Neural cell (in vitro differentiated cells): ENCODE results near the gene WDR70. TPM values are rescaled to one million over a fixed set of nuclear protein-coding genes. Genes with fewer than 3 reads are reported as not detected.

Experiments
- H2AFZ ChIP-seq: fragments of 200-600, 300-800 bp; sonication (generic), shearing (Covaris generic); 2 replicates; pipeline ENCODE4 v1.6.0; 2014; ENCODE audit warnings: low read depth, mild to moderate bottlenecking, antibody characterized with exemption, low read length, moderate library complexity
- H3F3A ChIP-seq: fragments of 200-600 bp; shearing (Covaris generic); 2 replicates; pipeline ENCODE4 v1.6.1; 2016; ENCODE audit warnings: mild to moderate bottlenecking, moderate library complexity, mixed read lengths, antibody characterized with exemption, low read length; ENCODE audit not compliant: insufficient read depth, poor library complexity, severe bottlenecking
- H3K27ac ChIP-seq: fragments of 200-600, 300-800 bp; sonication (generic), shearing (Covaris generic); 2 replicates; pipeline ENCODE4 v1.5.1; 2014; ENCODE audit warnings: mild to moderate bottlenecking, low read length, moderate library complexity
- H3K27me3 ChIP-seq: fragments of 300-800, 200-600 bp; sonication (generic), shearing (Covaris generic); 2 replicates; pipeline ENCODE4 v1.6.0; 2014; ENCODE audit warnings: mild to moderate bottlenecking, low read depth, low read length, moderate library complexity; ENCODE audit not compliant: insufficient read depth
- H3K36me3 ChIP-seq: fragments of 300-800, 200-600 bp; sonication (generic), shearing (Covaris generic); 2 replicates; pipeline ENCODE4 v1.5.1; 2014; ENCODE audit warnings: mild to moderate bottlenecking, antibody characterized with exemption, low read length, moderate library complexity; ENCODE audit not compliant: insufficient read depth
- H3K4me2 ChIP-seq: fragments of 300-800, 200-600 bp; sonication (generic), shearing (Covaris generic); 2 replicates; pipeline ENCODE4 v1.6.0; 2014; ENCODE audit warnings: mild to moderate bottlenecking, low read length
- H3K4me3 ChIP-seq: fragments of 300-800, 200-600 bp; sonication (generic), shearing (Covaris generic); 2 replicates; pipeline ENCODE4 v1.5.1; 2014; ENCODE audit warnings: mild to moderate bottlenecking, low read length, moderate library complexity
- H3K79me2 ChIP-seq: fragments of 200-600 bp; shearing (Covaris generic); replicated peaks from 2 replicates; pipeline ENCODE4 v1.6.0; 2014; ENCODE audit warnings: mild to moderate bottlenecking, low read length, moderate library complexity; ENCODE audit not compliant: insufficient read depth
- H3K9ac ChIP-seq: fragments of 300-800, 200-600 bp; sonication (generic), shearing (Covaris generic); 2 replicates; pipeline ENCODE4 v1.6.1; 2016; ENCODE audit warnings: mild to moderate bottlenecking, low read length, mixed read lengths
- H3K9me2 ChIP-seq: fragments of 200-600 bp; shearing (Covaris generic); 2 replicates; pipeline ENCODE4 v1.6.1; 2016; ENCODE audit warnings: mild to moderate bottlenecking, low read length, mixed read lengths; ENCODE audit not compliant: insufficient read depth
- H3K9me3 ChIP-seq: fragments of 200-600, 300-800 bp; sonication (generic), shearing (Covaris generic); 2 replicates; pipeline ENCODE4 v1.6.1; 2016; ENCODE audit warnings: mild to moderate bottlenecking, mixed run types, low read length, moderate library complexity, mixed read lengths
- H4K20me1 ChIP-seq: fragments of 200-600 bp; shearing (Covaris generic); 2 replicates; pipeline ENCODE4 v1.6.1; 2016; ENCODE audit warnings: mild to moderate bottlenecking, mixed run types; ENCODE audit not compliant: insufficient read depth
- EP300 ChIP-seq: fragments of 450-650 bp; conservative IDR thresholded peaks from 2 replicates; pipeline ENCODE4 v1.6.1; 2014; ENCODE audit warnings: antibody characterized with exemption, mild to moderate bottlenecking, moderate library complexity; ENCODE audit not compliant: poor library complexity, severe bottlenecking
- EZH2 ChIP-seq: fragments of 200-600, 300-800 bp; shearing (Covaris generic), sonication (generic); IDR thresholded peaks from 2 replicates; pipeline ENCODE4 v1.6.1; 2014; ENCODE audit warnings: antibody characterized with exemption, low read length, borderline replicate concordance, mild to moderate bottlenecking; ENCODE audit not compliant: insufficient read depth, poor library complexity, severe bottlenecking
- MXI1 ChIP-seq: fragments of 450-650 bp; conservative IDR thresholded peaks from 2 replicates; pipeline ENCODE4 v1.6.1; 2014; ENCODE audit warnings: antibody characterized with exemption, mild to moderate bottlenecking; ENCODE audit not compliant: poor library complexity, severe bottlenecking
- POLR2AphosphoS5 ChIP-seq: IDR thresholded peaks from 2 replicates; pipeline ENCODE4 v1.6.1; 2012
- RAD21 ChIP-seq: fragments of 450-650 bp; conservative IDR thresholded peaks from 2 replicates; pipeline ENCODE4 v1.6.1; 2014; ENCODE audit warnings: antibody characterized with exemption, mild to moderate bottlenecking, moderate library complexity
- REST ChIP-seq: IDR thresholded peaks from 2 replicates; pipeline ENCODE4 v1.6.1; 2012; ENCODE audit warnings: borderline replicate concordance
- SMC3 ChIP-seq: fragments of 450-650 bp; conservative IDR thresholded peaks from 2 replicates; pipeline ENCODE4 v1.6.1; 2014; ENCODE audit warnings: antibody characterized with exemption, mild to moderate bottlenecking, moderate library complexity; ENCODE audit not compliant: poor library complexity
- TAF1 ChIP-seq: IDR thresholded peaks from 2 replicates; pipeline ENCODE4 v1.6.1; 2012; ENCODE audit warnings: low read depth
- polyA plus RNA-seq: library from polyadenylated mRNA; depleted of rRNA; stranded (reverse); fragments of >200 nt; gene quantifications from 2 replicates; pipeline ENCODE4 v1.2.3, GENCODE V29; 2014
- TF ChIP-seq, protein P1 (sequence below): fragments of 450-650 bp; IDR thresholded peaks from 2 replicates; pipeline ENCODE4 v1.5.1; 2014; ENCODE audit warnings: antibody characterized with exemption, mild to moderate bottlenecking, moderate library complexity; ENCODE audit not compliant: poor library complexity, severe bottlenecking

The WDR70 gene
- polyA plus RNA-seq, 1 donor from 2014 or later, result 40.9 TPM

DNA sequence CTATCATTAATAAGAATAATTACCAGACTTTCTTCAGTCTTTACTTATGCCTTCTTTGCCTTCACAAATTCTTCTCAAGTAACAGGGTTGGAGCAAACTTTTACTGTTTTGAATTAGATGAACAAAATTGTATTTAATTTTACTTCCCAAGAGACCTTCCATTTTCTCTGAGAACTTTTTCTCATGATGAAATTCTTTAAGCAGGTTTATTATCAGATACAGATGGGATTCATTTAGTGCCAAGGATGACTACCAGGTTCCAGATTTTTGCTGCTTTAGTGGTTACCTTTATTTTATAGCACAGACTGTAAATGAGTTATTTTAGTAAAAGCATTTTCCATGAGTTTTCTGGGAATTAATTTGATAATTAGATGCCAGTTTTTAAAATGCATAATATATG, 335.6 kb downstream of the WDR70 start:
- Histone ChIP-seq H3K79me2 (no peaks in the 10 kb centered on the region), H4K20me1 (no peaks in the 10 kb centered on the region), H2AFZ (no peak overlapping the region), H3F3A (no peaks in the 10 kb centered on the region), H3K27ac (no peak overlapping the region), H3K9ac (no peak overlapping the region), H3K9me3 (no peaks in the 10 kb centered on the region), H3K4me2 (no peak overlapping the region), H3K4me3 (no peak overlapping the region), H3K27me3 (no peaks in the 10 kb centered on the region), H3K36me3 (no peaks in the 10 kb centered on the region), H3K9me2 (no peaks in the 10 kb centered on the region)
- TF ChIP-seq, protein P1, sequence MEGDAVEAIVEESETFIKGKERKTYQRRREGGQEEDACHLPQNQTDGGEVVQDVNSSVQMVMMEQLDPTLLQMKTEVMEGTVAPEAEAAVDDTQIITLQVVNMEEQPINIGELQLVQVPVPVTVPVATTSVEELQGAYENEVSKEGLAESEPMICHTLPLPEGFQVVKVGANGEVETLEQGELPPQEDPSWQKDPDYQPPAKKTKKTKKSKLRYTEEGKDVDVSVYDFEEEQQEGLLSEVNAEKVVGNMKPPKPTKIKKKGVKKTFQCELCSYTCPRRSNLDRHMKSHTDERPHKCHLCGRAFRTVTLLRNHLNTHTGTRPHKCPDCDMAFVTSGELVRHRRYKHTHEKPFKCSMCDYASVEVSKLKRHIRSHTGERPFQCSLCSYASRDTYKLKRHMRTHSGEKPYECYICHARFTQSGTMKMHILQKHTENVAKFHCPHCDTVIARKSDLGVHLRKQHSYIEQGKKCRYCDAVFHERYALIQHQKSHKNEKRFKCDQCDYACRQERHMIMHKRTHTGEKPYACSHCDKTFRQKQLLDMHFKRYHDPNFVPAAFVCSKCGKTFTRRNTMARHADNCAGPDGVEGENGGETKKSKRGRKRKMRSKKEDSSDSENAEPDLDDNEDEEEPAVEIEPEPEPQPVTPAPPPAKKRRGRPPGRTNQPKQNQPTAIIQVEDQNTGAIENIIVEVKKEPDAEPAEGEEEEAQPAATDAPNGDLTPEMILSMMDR, result no peak
- TF ChIP-seq TAF1 (no peak), EP300 (no peak), REST (no peak), RAD21 (no peak), SMC3 (no peak), POLR2AphosphoS5 (no peak), MXI1 (no peak)

DNA sequence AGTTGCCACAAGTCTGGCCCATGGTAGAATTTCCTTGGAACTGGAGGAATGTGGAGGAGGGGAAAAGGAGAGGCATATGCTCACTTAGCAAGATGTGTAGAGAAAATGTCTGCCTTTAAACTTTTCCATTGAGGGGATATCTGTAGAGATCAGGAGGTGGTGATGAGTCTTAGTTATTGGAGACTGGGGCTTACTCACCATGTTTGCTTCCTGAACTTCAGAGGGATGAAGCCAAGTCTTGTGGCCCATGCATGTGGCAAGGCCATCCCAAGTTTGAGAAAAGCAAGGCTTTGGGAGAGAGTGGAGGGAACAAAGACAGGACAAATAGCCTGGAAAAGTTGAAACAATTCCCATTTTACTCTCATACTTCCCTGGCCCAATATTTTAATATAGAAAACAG, 336.2 kb downstream of the WDR70 start:
- no peak overlapping the region for H3K27ac ChIP-seq
- no peaks in the 10 kb centered on the region for H3K27me3 ChIP-seq
- TF ChIP-seq, protein P1, result no peak
- TF ChIP-seq TAF1 (no peak), SMC3 (no peak), POLR2AphosphoS5 (no peak), EZH2 (no peak), RAD21 (no peak), MXI1 (no peak), EP300 (no peak), REST (no peak)
- no peaks in the 10 kb centered on the region for H4K20me1 ChIP-seq
- no peak overlapping the region for H2AFZ ChIP-seq
- no peak overlapping the region for H3K4me3 ChIP-seq
- H3K36me3 ChIP-seq, result no peaks in the 10 kb centered on the region
- H3K9me2 ChIP-seq, result no peaks in the 10 kb centered on the region
- H3F3A ChIP-seq, result no peaks in the 10 kb centered on the region
- no peaks in the 10 kb centered on the region for H3K9me3 ChIP-seq
- H3K79me2 ChIP-seq, result no peaks in the 10 kb centered on the region
- H3K4me2 ChIP-seq, result no peak overlapping the region
- H3K9ac ChIP-seq, result no peak overlapping the region
